ENCODE measurements around the gene SYNPO2.

GRCh38 chr4:118839221-118839927, 49.3 kb upstream of the SYNPO2 start:
- TF ChIP-seq CTCF (IDR thresholded peaks at IDR 0.05 in 4 of 5, conservative IDR thresholded peaks at IDR 0.05 in 1 of 5) (no peak), POLR2A (IDR thresholded peaks at IDR 0.05) (no peak)

Data from gastrocnemius medialis (tissue), 4 donors.